Transverse colon (tissue), 4 donors: ENCODE data around the gene VWA8. TPM values are rescaled to one million over a fixed set of nuclear protein-coding genes. Genes with fewer than 3 reads are reported as not detected.
A peak's percentile ranks its signal among the peaks of the same experiment; 100 is the strongest.
"Not testable (repeated sequence)": the region's sequence is repeated elsewhere in the genome, so short reads cannot be mapped to it uniquely, and the experiment has no call there.

Source experiments
- DNase-seq: peaks from one replicate; pipeline ENCODE4 v3.0.0-alpha.2; 2019
- H3K27ac ChIP-seq, 4 donors: fragments of 200-600 bp; sonication (generic); 2 replicates each; pipeline ENCODE4 v1.5.1; 2016 to 2018; ENCODE audit warnings: inconsistent platforms in 4 of 4
- H3K27me3 ChIP-seq: fragments of 200-600 bp; sonication (generic); 2 replicates; pipeline ENCODE4 v1.5.1; 2017; ENCODE audit warnings: inconsistent platforms
- H3K36me3 ChIP-seq, 4 donors: fragments of 200-600 bp; sonication (generic); 2 replicates each; pipeline ENCODE4 v1.5.1; 2017 to 2019; ENCODE audit warnings: inconsistent platforms in 4 of 4
- H3K4me1 ChIP-seq, 4 donors: fragments of 200-600 bp; sonication (generic); 2 replicates each; pipeline ENCODE4 v1.5.1; 2017 to 2020; ENCODE audit warnings: inconsistent platforms in 4 of 4
- H3K4me3 ChIP-seq, 4 donors: fragments of 200-600 bp; sonication (generic); 1 replicate in 1 of 4; 2 replicates in 3 of 4; pipeline versions ENCODE4 v1.5.1 to v1.6.1; 2017 to 2019; ENCODE audit warnings: inconsistent platforms in 4 of 4
- H3K9me3 ChIP-seq, 2 donors: fragments of 200-600 bp; sonication (generic); 2 replicates each; pipeline ENCODE4 v1.5.1; 2017 to 2019; ENCODE audit warnings: inconsistent platforms in 2 of 2
- CTCF ChIP-seq, 5 experiments: fragments of 200-600 bp in 3 of 5; fragments of 450-650 bp in 2 of 5; sonication (generic) in 3 of 5; IDR thresholded peaks; 1 replicate in 2 of 5; 2 replicates in 3 of 5; pipeline ENCODE4 v1.5.1; 2016 to 2017; ENCODE audit warnings: antibody characterized with exemption in 5 of 5, inconsistent platforms in 3 of 5, mild to moderate bottlenecking in 2 of 5, moderate library complexity in 1 of 5
- EP300 ChIP-seq: sonication (generic); formaldehyde crosslinking; IDR thresholded peaks from one replicate; pipeline ENCODE4 v1.6.1; 2017; ENCODE audit warnings: antibody characterized with exemption, low read depth
- POLR2A ChIP-seq: fragments of 450-650 bp; IDR thresholded peaks from one replicate; pipeline ENCODE4 v1.6.1; 2016; ENCODE audit warnings: antibody characterized with exemption, mild to moderate bottlenecking, moderate library complexity
- POLR2AphosphoS5 ChIP-seq, 3 donors: sonication (generic); formaldehyde crosslinking; IDR thresholded peaks; one replicate each; pipeline ENCODE4 v1.6.1; 2016; ENCODE audit warnings: antibody characterized with exemption in 3 of 3
- WGBS, 2 donors: methylation state at CpG; one replicate each; pipeline ENCODE4 v1.1.5; 2018; ENCODE audit warnings: low coverage in 1 of 2; 5-methylcytosine and 5-hydroxymethylcytosine counted together
- in situ Hi-C, 4 donors: fragments of 200-750 bp; cut with MboI; loops; one replicate each; pipeline versions ENCODE4 v1.15.0 to v1.15.1; 2017; ENCODE audit warnings: low sequenced_read_pairs in 3 of 4, low pct_ligation_motif_present in 1 of 4, low pct_unique_long_range_greater_than_20kb in 1 of 4
- intact Hi-C: fragments of 100-400 bp; cut with DNase I; formaldehyde crosslinking; loops from one replicate; pipeline ENCODE4 v1.15.1; 2023; ENCODE audit warnings: low total_unique reads
- total RNA-seq, 4 donors: library from RNA; depleted of rRNA; stranded (reverse); fragments of >200 nt; gene quantifications; one replicate each; pipeline ENCODE4 v1.1.0, GENCODE V29; 2016

VWA8 gene
- total RNA-seq, 4 donors from 2014 or later = 12.7 to 65.1 (median 35.0) TPM

GRCh38 chr13:41835871-41836270, 125.0 kb downstream of the VWA8 start:
- DNase-seq = no peak
- Histone ChIP-seq H3K27me3 (no peaks in the 10 kb centered on the region), H3K4me3 (no peak overlapping the region), H3K36me3 (peaks cover 0 to 12% (median 2%) of the 10 kb centered on the region in 4 donors), H3K27ac (no peak overlapping the region), H3K9me3 (no peaks in the 10 kb centered on the region), H3K4me1 (no peaks in the 10 kb centered on the region)
- TF ChIP-seq CTCF (IDR thresholded peaks at IDR 0.05) = no peak
- no peak for TF ChIP-seq EP300
- TF ChIP-seq POLR2A = no peak
- TF ChIP-seq POLR2AphosphoS5 (IDR thresholded peaks at IDR 0.05) = no peak
- in situ Hi-C loops = no loop called here
- intact Hi-C loops = no loop called here
- 93 to 100% methylated on average over 2 of the region's 2 CpGs for WGBS, 2 donors

GRCh38 chr13:41834697-41835096, 126.2 kb downstream of the VWA8 start:
- H3K4me3 ChIP-seq, H3K9me3 ChIP-seq, DNase-seq, H3K27ac ChIP-seq, H3K27me3 ChIP-seq, H3K4me1 ChIP-seq, in situ Hi-C loops, intact Hi-C loops: not testable (repeated sequence)
- 88 to 100% methylated on average over 1 to 3 of the region's 3 CpGs for WGBS, 2 donors
- H3K36me3 ChIP-seq = peaks cover 0 to 17% (median 2%) of the 10 kb centered on the region in 4 donors

GRCh38 chr13:41833831-41834230, 127.1 kb downstream of the VWA8 start:
- intact Hi-C loops = no loop called here
- Histone ChIP-seq H3K9me3 (no peaks in the 10 kb centered on the region), H3K4me3 (no peak overlapping the region), H3K27ac (no peak overlapping the region), H3K4me1 (no peaks in the 10 kb centered on the region), H3K27me3 (no peaks in the 10 kb centered on the region), H3K36me3 (peaks cover 0 to 17% (median 2%) of the 10 kb centered on the region in 4 donors)
- in situ Hi-C loops = no loop called here
- no peak for TF ChIP-seq POLR2AphosphoS5 (IDR thresholded peaks at IDR 0.05)
- no peak for TF ChIP-seq EP300
- no peak for TF ChIP-seq POLR2A
- no peak for TF ChIP-seq CTCF (IDR thresholded peaks at IDR 0.05)
- no peak for DNase-seq

- Histone ChIP-seq H3K36me3 (peaks cover 0 to 17% (median 2%) of the 10 kb centered on the region in 4 donors), H3K27ac (no peak overlapping the region), H3K4me3 (no peak overlapping the region), H3K4me1 (peaks cover 0 to under 1% (median 0%) of the 10 kb centered on the region in 4 donors), H3K9me3 (no peaks in the 10 kb centered on the region), H3K27me3 (no peaks in the 10 kb centered on the region)
- TF ChIP-seq POLR2AphosphoS5 (IDR thresholded peaks at IDR 0.05) (no peak), CTCF (IDR thresholded peaks at IDR 0.05) (no peak), EP300 (no peak), POLR2A (no peak)
- intact Hi-C loops (no loop called here), in situ Hi-C loops (no loop called here)
- 94% methylated on average over 7 of the region's 7 CpGs; no CpG with 5 or more reads in 1 of the 2 donors for WGBS, 2 donors
- DNase-seq = no peak
Observed at GRCh38 chr13:41833201-41833600, 127.7 kb downstream of the VWA8 start.

GRCh38 chr13:41827507-41828213, 133.2 kb downstream of the VWA8 start:
- TF ChIP-seq EP300 = no peak
- TF ChIP-seq POLR2AphosphoS5 (IDR thresholded peaks at IDR 0.05) = peak in 2 of 3 donors; percentile 38 to 42
- H3K36me3 ChIP-seq = peaks cover 0 to 11% (median 0%) of the 10 kb centered on the region in 4 donors
- H3K4me1 ChIP-seq = peaks cover 0 to 9% (median 2%) of the 10 kb centered on the region in 4 donors
- peak overlapping the region in 1 of 4 donors; percentile 44 for H3K27ac ChIP-seq
- H3K4me3 ChIP-seq = no peak overlapping the region
- no peak for DNase-seq
- no peaks in the 10 kb centered on the region for H3K9me3 ChIP-seq
- H3K27me3 ChIP-seq = no peaks in the 10 kb centered on the region
- in situ Hi-C loops = no loop called here
- WGBS, 2 donors = 59 to 62% methylated on average over 5 of the region's 5 CpGs
- intact Hi-C loops = no loop called here
